Activated T-cell treated with anti-CD3 and anti-CD28 coated beads, Interleukin-2, amount 50 U/mL, for 72 hours (primary cell): Measurements from ENCODE around the gene FLT1. TPM values are rescaled to one million over a fixed set of nuclear protein-coding genes. Genes with fewer than 3 reads are reported as not detected.

Experiments
- ATAC-seq, 2 donors: fragments of 150-1000 bp; cut with Tn5 transposase; replicated peaks in 1 of 2; 2 replicates each; pipeline ENCODE4 v1.10.0; 2021; ENCODE audit warnings: moderate library complexity in 2 of 2, mild to moderate bottlenecking in 1 of 2
- DNase-seq, 2 donors: peaks; one replicate each; pipeline ENCODE4 v3.0.0; 2021 to 2022; ENCODE audit warnings: mixed read lengths in 1 of 2
- H3K27ac Mint-ChIP-seq: one replicate; pipeline ENCODE4 v1.8.0; 2022; ENCODE audit warnings: mild to moderate bottlenecking, moderate library complexity, mixed read lengths
- H3K27me3 Mint-ChIP-seq: one replicate; pipeline ENCODE4 v1.8.0; 2022; ENCODE audit warnings: low read depth, mixed read lengths
- H3K36me3 Mint-ChIP-seq, 2 donors: one replicate each; pipeline ENCODE4 v1.8.0; 2022; ENCODE audit warnings: mixed read lengths in 2 of 2, mild to moderate bottlenecking in 1 of 2; ENCODE audit not compliant: insufficient read depth in 2 of 2
- H3K4me1 Mint-ChIP-seq: one replicate; pipeline ENCODE4 v1.8.0; 2022; ENCODE audit warnings: low read depth, mixed read lengths
- H3K4me3 Mint-ChIP-seq, 2 donors: one replicate each; pipeline ENCODE4 v1.8.0; 2022; ENCODE audit warnings: mild to moderate bottlenecking in 2 of 2, mixed read lengths in 2 of 2, moderate library complexity in 2 of 2
- H3K9me3 Mint-ChIP-seq, 2 donors: one replicate each; pipeline ENCODE4 v1.8.0; 2022; ENCODE audit warnings: mixed read lengths in 2 of 2
- total RNA-seq, 2 donors: library from RNA; stranded (reverse); gene quantifications; one replicate each; pipeline ENCODE4 v1.2.3, GENCODE V29; 2022

FLT1 gene
- total RNA-seq, 2 donors from 2014 or later = 35.8 to 43.8 TPM

DNA sequence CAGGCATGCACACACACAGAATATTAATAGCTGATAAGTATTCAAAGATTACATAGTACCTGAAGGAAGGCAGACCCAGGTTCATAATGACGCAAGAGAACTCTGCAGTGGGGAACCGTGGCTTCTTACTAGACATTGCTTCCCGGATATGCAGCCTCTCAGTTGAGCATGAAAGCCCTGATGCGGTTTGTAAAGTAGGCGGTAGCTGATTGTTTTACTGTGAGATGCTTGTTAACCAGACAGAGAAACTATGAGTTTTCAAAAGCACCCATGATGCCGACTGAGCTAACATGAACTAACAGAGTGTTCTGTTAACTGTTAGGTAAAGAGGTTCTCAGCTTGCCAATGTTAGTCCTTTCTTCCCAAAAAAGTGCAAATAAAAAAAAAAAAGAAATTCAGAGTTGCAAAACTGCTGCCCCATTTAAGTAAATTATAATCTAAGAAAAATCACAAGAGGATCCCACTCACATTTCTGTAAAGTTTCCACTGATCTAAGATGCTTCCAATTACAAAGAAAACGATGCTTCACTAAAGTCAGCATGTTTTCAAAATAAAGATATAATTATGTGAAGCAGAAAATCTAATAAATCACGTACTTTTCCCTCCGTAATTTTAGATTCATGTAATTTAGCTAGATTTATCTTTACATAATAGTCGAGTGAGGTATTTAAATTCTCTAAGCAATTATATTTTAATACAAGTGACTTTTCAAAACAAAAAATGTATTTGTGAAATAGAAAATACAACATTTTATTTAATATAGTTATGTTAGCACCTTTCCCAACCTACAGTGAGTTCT, 2.2 kb downstream of the FLT1 start:
- Mint-ChIP-seq H3K9me3 (no peaks in the 10 kb centered on the region), H3K27me3 (peaks cover 25% of the 10 kb centered on the region), H3K4me1 (peaks cover 61% of the 10 kb centered on the region), H3K27ac (peak overlapping the region; percentile 94), H3K36me3 (peaks cover 9 to 10% of the 10 kb centered on the region in 2 donors), H3K4me3 (peak overlapping the region; percentile 89 to 95)
- peak; percentile 81 to 84 for ATAC-seq
- DNase-seq = peak; percentile 63 to 73

DNA sequence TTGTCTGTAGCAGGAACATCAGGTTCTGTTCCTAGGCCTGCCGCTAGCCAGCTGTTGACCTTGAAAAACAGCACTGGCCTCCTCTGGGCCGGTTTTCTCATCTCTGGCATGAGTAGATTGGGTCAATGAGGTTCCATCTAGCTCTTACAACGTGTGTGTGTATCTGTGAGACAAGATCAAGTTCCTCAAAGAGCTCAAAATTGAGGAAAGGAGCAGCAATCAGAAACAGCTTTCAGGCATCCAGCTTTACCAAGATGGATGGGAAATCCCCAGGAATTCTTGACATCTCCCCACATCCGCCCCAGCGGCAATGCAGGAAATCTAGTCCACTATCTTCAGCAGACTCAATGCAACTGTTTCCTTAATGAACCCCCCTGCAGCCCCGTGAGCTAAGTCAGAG, 4.9 kb downstream of the FLT1 start:
- H3K9me3 Mint-ChIP-seq = no peaks in the 10 kb centered on the region
- H3K36me3 Mint-ChIP-seq = peaks cover 11 to 13% of the 10 kb centered on the region in 2 donors
- peaks cover 46% of the 10 kb centered on the region for H3K4me1 Mint-ChIP-seq
- H3K27ac Mint-ChIP-seq = no peak overlapping the region
- peaks cover 11% of the 10 kb centered on the region for H3K27me3 Mint-ChIP-seq
- ATAC-seq (no peak), DNase-seq (no peak)
- peak overlapping the region; percentile 41 to 79 for H3K4me3 Mint-ChIP-seq

DNA sequence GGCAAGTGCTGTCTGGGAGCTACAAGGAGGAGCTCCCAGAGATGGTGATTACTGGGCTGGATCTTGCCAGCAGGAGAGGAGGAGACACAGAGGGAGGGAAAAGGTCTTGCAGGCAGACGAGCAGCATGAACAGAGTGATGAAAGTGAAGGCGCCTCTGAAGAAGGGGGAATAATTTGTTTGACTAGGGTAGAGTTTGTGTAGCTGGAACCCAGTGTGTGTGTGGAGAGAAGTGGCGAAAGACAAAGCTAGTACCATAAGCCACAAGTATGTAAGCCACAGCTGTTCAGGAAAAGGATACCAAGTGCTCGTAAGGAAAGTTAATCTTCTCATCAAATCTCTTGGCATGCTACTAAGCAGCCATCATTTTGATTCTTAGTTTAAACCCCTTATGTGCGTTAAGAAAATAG, 5.4 kb downstream of the FLT1 start:
- DNase-seq = no peak
- H3K27ac Mint-ChIP-seq = no peak overlapping the region
- H3K27me3 Mint-ChIP-seq = peaks cover 11% of the 10 kb centered on the region
- H3K4me1 Mint-ChIP-seq = peaks cover 46% of the 10 kb centered on the region
- H3K9me3 Mint-ChIP-seq = no peaks in the 10 kb centered on the region
- ATAC-seq = no peak
- H3K36me3 Mint-ChIP-seq = peaks cover 11 to 13% of the 10 kb centered on the region in 2 donors
- H3K4me3 Mint-ChIP-seq = peak overlapping the region; percentile 41 to 79

DNA sequence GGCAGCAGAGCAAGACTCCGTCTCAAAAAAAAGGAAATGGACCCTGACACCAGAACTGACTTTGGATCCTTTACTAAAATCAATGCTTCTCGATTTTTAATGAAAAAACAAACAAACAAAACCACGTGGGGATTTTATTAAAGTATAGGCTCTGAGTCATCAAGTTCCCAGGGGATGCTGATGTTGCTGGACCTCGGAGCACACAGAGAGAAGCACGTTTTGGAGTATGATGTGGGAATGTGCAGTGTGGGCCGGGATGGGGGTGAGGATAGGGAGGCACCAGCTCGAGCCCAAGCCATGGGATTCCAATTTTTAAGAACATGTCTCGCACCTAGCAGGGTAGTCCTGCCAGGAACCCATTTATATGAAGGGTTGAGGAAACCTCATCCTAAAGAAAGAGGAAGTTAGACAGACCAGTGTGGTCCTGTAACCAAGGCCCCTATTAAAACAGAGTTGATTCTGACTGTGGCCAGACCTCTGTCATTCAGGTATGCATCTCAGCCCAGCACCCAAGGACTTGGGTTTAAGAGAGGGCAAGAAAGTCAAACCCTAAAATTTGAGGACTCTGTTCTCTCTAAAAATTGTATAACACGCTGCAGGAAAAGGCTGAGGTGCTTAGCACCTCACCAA, 6.4 kb downstream of the FLT1 start:
- no peak for ATAC-seq
- no peak for DNase-seq
- no peaks in the 10 kb centered on the region for H3K9me3 Mint-ChIP-seq
- H3K27ac Mint-ChIP-seq = no peak overlapping the region
- peaks cover 11 to 13% of the 10 kb centered on the region in 2 donors for H3K36me3 Mint-ChIP-seq
- H3K4me1 Mint-ChIP-seq = peaks cover 45% of the 10 kb centered on the region
- H3K4me3 Mint-ChIP-seq = no peak overlapping the region
- H3K27me3 Mint-ChIP-seq = peaks cover 11% of the 10 kb centered on the region

DNA sequence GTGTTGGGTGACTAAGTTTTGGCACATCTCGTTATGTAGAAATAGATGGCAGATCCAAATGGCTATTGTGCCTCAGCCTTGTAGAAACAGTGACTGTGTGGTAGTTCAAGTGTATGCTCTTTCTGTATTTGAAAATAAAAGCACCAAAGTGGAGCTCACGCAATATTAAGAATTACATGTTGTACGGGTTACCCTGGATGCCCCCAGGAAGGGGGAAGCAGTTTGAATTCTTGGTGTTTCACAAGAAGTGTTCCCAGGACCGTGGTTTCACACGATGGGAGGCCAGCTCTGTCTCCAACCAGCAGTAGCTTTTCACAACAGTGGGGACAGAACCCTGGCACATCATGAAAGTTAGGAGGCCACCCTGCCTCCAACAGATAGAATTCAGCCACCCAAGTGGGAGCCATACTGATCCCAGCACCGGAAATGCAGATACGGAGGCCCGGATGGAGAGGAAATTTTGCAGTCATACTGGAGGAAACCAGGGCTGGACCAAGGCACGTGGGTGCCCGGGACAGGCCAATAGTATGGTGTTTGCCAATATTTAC, 8.9 kb downstream of the FLT1 start:
- no peak overlapping the region for H3K4me3 Mint-ChIP-seq
- H3K9me3 Mint-ChIP-seq = no peaks in the 10 kb centered on the region
- ATAC-seq (no peak), DNase-seq (no peak)
- H3K27me3 Mint-ChIP-seq = peaks cover 9% of the 10 kb centered on the region
- no peak overlapping the region for H3K27ac Mint-ChIP-seq
- H3K36me3 Mint-ChIP-seq = peaks cover 9 to 13% of the 10 kb centered on the region in 2 donors
- peaks cover 21% of the 10 kb centered on the region for H3K4me1 Mint-ChIP-seq

DNA sequence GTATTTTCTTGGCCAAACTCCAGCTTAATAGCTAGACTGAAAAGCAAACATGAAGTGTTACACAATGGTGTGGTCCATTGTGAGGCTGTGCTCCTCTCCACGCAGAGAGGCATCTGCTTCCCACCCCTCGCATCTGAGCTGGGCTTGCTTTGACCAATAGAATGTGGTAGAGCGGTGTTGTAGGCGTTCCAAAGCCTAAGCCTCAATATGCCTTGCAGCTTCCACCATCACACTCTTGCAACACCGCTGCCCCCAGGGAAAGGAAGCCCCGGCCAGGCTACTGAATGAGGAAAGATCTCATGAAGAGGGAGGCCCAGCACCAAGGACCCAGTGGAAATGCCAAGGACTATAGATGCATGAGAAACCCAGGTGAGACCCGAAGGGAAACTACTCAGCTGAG, 9.4 kb downstream of the FLT1 start:
- H3K9me3 Mint-ChIP-seq = no peaks in the 10 kb centered on the region
- no peak overlapping the region for H3K4me3 Mint-ChIP-seq
- no peak overlapping the region for H3K27ac Mint-ChIP-seq
- peaks cover 6 to 9% of the 10 kb centered on the region in 2 donors for H3K36me3 Mint-ChIP-seq
- peaks cover 4% of the 10 kb centered on the region for H3K27me3 Mint-ChIP-seq
- peaks cover 16% of the 10 kb centered on the region for H3K4me1 Mint-ChIP-seq
- DNase-seq (no peak), ATAC-seq (no peak)

DNA sequence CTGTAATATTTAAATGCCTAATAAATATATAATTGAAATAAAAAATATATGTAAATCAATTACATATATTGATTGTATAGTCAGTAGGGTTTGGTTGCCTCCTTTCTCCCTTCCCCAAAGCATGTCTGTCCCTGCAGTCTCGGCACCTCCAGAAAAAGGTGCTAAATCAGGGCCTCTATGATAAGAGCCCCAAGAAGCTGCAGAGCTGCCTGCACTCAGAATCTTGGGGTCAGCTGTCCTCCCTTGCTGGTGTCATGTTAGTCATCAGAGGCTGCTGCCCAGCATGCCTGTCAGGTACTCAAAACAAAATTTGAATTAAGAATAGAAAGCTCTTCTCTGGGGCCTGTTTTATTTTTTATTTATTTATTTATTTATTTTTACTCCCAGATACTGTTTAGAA, 9.8 kb downstream of the FLT1 start:
- Mint-ChIP-seq H3K27me3 (no peaks in the 10 kb centered on the region), H3K36me3 (peaks cover 6 to 8% of the 10 kb centered on the region in 2 donors), H3K9me3 (no peaks in the 10 kb centered on the region), H3K4me3 (no peak overlapping the region), H3K27ac (no peak overlapping the region), H3K4me1 (peaks cover 11% of the 10 kb centered on the region)
- no peak for DNase-seq
- no peak for ATAC-seq

DNA sequence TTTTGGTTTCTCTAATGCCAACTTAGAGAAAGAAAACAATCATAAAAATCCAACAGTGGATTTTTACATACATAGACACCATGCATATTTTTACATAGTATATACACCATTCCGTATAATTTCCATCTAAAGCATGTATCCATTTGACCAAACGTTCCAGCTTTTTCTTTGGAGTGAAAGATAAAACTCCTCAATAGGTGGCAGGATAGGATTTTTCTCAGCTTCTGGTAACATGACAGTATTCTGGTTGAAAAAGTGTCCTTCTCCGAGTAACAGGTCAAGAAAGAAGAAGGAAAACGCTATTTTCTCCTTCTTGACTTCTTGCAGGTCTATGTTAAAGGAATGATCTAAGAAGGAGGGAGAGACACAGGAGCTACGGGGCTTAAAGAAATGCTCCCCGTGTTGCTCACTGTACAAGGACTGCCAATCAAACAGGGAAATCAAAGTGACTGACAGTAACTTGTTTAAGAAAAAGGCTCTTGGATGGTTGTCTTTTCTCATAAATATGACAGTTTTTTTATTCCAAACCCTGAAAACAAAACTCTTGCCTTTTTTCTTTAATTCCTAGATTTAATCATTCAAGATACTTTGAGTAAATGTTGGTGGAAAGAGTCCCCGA, 11.5 kb downstream of the FLT1 start:
- no peak overlapping the region for H3K4me3 Mint-ChIP-seq
- H3K27me3 Mint-ChIP-seq = no peaks in the 10 kb centered on the region
- H3K36me3 Mint-ChIP-seq = peaks cover 2 to 3% of the 10 kb centered on the region in 2 donors
- H3K27ac Mint-ChIP-seq = no peak overlapping the region
- ATAC-seq (no peak), DNase-seq (no peak)
- H3K4me1 Mint-ChIP-seq = no peaks in the 10 kb centered on the region
- no peaks in the 10 kb centered on the region for H3K9me3 Mint-ChIP-seq

DNA sequence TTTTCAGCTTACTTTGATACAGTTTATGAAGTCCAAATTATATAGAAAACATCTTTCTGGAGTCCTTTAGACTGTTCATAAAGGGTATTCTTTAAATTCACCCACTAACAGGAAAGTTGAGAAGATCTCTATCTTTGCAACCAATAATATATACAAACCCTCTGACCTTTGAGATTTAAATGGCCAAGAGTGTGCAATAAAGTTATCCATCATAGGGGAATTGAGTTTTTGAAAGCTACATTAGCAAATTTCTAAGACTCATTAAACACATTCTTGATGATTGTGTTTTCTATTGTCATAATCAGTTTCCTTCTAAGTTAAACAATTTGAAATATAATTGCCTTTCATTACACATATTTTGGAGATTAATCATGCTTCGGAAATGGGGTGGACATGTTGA, 15.9 kb downstream of the FLT1 start:
- Mint-ChIP-seq H3K27me3 (no peaks in the 10 kb centered on the region), H3K4me3 (no peak overlapping the region), H3K27ac (no peak overlapping the region), H3K9me3 (no peaks in the 10 kb centered on the region), H3K36me3 (no peaks in the 10 kb centered on the region), H3K4me1 (peaks cover 21% of the 10 kb centered on the region)
- ATAC-seq = no peak
- DNase-seq = no peak

DNA sequence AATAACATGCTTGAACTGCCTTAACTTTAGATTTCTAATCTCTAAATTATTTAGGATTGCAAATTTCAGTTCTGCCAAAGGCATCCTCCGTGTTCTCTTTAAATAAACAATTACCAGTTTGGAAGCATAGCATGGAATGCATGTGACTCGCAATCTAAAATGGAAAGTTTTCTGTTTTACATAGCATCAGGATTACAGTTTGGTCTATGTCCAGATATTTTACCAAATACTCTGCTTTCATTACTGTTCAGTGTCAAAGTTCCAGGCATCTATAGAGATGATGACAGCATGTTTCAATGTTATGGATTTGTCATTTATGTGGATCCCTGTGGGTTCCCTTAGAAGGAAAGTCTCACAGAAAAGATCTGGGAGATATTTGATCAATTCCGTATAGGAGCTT, 16.8 kb downstream of the FLT1 start:
- no peak overlapping the region for H3K27ac Mint-ChIP-seq
- no peak for ATAC-seq
- peaks cover 0 to 1% of the 10 kb centered on the region in 2 donors for H3K36me3 Mint-ChIP-seq
- no peaks in the 10 kb centered on the region for H3K27me3 Mint-ChIP-seq
- H3K9me3 Mint-ChIP-seq = peaks cover 0 to under 1% of the 10 kb centered on the region in 2 donors
- DNase-seq = no peak
- H3K4me3 Mint-ChIP-seq = no peak overlapping the region
- peaks cover 21% of the 10 kb centered on the region for H3K4me1 Mint-ChIP-seq

DNA sequence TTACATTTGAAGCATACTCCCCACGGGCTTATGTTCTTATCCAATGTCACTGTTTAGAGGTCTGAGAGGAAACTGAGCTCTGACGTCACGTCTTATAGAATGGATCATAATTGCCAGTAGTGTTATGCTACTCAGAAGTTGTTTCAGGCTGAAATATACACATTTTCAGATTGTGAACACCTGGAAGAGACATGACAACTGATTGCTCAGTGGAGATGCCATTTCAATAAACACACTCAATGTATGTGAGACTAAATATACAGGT, 17.3 kb downstream of the FLT1 start:
- peaks cover 0 to 3% of the 10 kb centered on the region in 2 donors for H3K9me3 Mint-ChIP-seq
- ATAC-seq (no peak), DNase-seq (no peak)
- H3K4me3 Mint-ChIP-seq = no peak overlapping the region
- H3K36me3 Mint-ChIP-seq = peaks cover 1 to 6% of the 10 kb centered on the region in 2 donors
- H3K4me1 Mint-ChIP-seq = peaks cover 25% of the 10 kb centered on the region
- no peak overlapping the region for H3K27ac Mint-ChIP-seq
- H3K27me3 Mint-ChIP-seq = no peaks in the 10 kb centered on the region

DNA sequence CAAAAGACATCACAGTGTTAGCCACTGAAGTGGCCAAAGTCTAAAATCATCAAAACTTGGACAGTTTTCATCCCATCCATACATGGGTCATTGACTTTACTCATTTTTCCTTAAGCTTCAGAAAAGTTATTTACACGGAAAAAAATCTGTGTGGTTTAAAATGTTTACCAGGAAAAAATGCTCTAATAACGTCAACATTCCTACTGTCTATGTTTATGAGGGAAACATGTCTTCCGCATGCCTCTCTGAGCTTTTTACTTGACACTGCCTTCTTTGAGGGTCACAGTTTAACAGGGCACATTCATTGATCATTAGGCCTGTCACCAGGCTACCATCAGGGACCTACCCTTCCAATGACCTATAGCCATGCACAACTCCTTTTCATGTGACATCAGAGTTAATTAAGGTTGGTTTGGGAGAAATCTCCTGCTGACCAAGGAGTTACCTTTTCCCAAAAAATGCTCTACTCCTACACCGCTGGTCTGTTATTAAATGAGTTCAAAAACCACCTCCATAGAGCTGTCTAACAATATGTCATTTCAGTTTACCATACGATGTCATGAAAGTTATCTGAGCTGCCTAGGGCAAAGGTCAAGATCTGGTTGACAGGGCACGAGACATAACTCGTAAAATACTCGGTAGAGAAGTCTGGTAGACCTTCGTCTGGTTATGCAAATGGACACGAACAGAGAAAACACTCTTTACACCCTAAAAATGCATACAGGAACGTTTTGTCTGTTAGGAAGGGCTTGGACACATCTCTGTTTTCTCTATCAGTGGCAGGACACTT, 17.8 kb downstream of the FLT1 start:
- ATAC-seq = no peak
- H3K36me3 Mint-ChIP-seq = peaks cover 1 to 7% of the 10 kb centered on the region in 2 donors
- H3K9me3 Mint-ChIP-seq = peaks cover 0 to 5% of the 10 kb centered on the region in 2 donors
- no peak for DNase-seq
- no peaks in the 10 kb centered on the region for H3K27me3 Mint-ChIP-seq
- H3K4me1 Mint-ChIP-seq = peaks cover 26% of the 10 kb centered on the region
- peak overlapping the region in 1 of 2 donors; percentile 18 for H3K4me3 Mint-ChIP-seq
- no peak overlapping the region for H3K27ac Mint-ChIP-seq
